Measurements from ENCODE around the gene CGGBP1.

CGGBP1 gene
- total RNA-seq, result 122 to 182 (median 122) reads per million in 3 donors

- Histone ChIP-seq H3K36me3 (ENCODE audit: control insufficient read depth, insufficient read depth, low read length) (peaks cover 15% of the 10 kb centered on the region), H3K4me3 (ENCODE audit: insufficient read depth, low read depth, low read length, poor library complexity, severe bottlenecking) (peak within 1 kb of the TSS; percentile 92), H3K27ac (ENCODE audit: insufficient read depth, low read length, poor library complexity, severe bottlenecking) (peak within 1 kb of the TSS; percentile 89), H3K27me3 (replicated peaks; ENCODE audit: control insufficient read depth, insufficient read depth, low read length, poor library complexity, severe bottlenecking) (no peaks in the 10 kb centered on the region), H3K4me1 (ENCODE audit: control insufficient read depth, insufficient read depth, low read length, poor library complexity, severe bottlenecking) (peaks cover 3% of the 10 kb centered on the region), H3K9me3 (ENCODE audit: control insufficient read depth, low read length) (no peaks in the 10 kb centered on the region)
- DNase-seq, result peak; percentile 98 to 99 (median 98)
Observed at GRCh38 chr3:88058581-88059379, at the start of gene CGGBP1, which contains the start of gene ZNF654. Gene CGGBP1, minus strand, starts transcription at chr3:88059005. Its CDS starts 3,029 bp downstream, at chr3:88055976. Gene ZNF654, plus strand, starts transcription at chr3:88059255. Its CDS starts 65 bp downstream, at chr3:88059320.

GRCh38 chr3:88105325-88105724, 46.5 kb upstream of the CGGBP1 start:
- Histone ChIP-seq H3K4me3 (ENCODE audit: insufficient read depth, low read depth, low read length, poor library complexity, severe bottlenecking) (no peak overlapping the region), H3K4me1 (ENCODE audit: control insufficient read depth, insufficient read depth, low read length, poor library complexity, severe bottlenecking) (no peaks in the 10 kb centered on the region), H3K36me3 (ENCODE audit: control insufficient read depth, insufficient read depth, low read length) (no peaks in the 10 kb centered on the region), H3K27me3 (replicated peaks; ENCODE audit: control insufficient read depth, insufficient read depth, low read length, poor library complexity, severe bottlenecking) (no peaks in the 10 kb centered on the region), H3K27ac (ENCODE audit: insufficient read depth, low read length, poor library complexity, severe bottlenecking) (no peak overlapping the region), H3K9me3 (ENCODE audit: control insufficient read depth, low read length) (no peaks in the 10 kb centered on the region)
- DNase-seq, result no peak

GRCh38 chr3:88101142-88101541, 42.3 kb upstream of the CGGBP1 start:
- Histone ChIP-seq H3K27ac (ENCODE audit: insufficient read depth, low read length, poor library complexity, severe bottlenecking) (no peak overlapping the region), H3K4me1 (ENCODE audit: control insufficient read depth, insufficient read depth, low read length, poor library complexity, severe bottlenecking) (no peaks in the 10 kb centered on the region), H3K27me3 (replicated peaks; ENCODE audit: control insufficient read depth, insufficient read depth, low read length, poor library complexity, severe bottlenecking) (no peaks in the 10 kb centered on the region), H3K36me3 (ENCODE audit: control insufficient read depth, insufficient read depth, low read length) (no peaks in the 10 kb centered on the region), H3K4me3 (ENCODE audit: insufficient read depth, low read depth, low read length, poor library complexity, severe bottlenecking) (no peak overlapping the region), H3K9me3 (ENCODE audit: control insufficient read depth, low read length) (no peaks in the 10 kb centered on the region)
- no peak for DNase-seq

GRCh38 chr3:88093266-88093665, 34.5 kb upstream of the CGGBP1 start:
- Histone ChIP-seq H3K27me3 (replicated peaks; ENCODE audit: control insufficient read depth, insufficient read depth, low read length, poor library complexity, severe bottlenecking) (no peaks in the 10 kb centered on the region), H3K36me3 (ENCODE audit: control insufficient read depth, insufficient read depth, low read length) (peaks cover 3% of the 10 kb centered on the region), H3K9me3 (ENCODE audit: control insufficient read depth, low read length) (no peaks in the 10 kb centered on the region), H3K4me3 (ENCODE audit: insufficient read depth, low read depth, low read length, poor library complexity, severe bottlenecking) (no peak overlapping the region), H3K27ac (ENCODE audit: insufficient read depth, low read length, poor library complexity, severe bottlenecking) (no peak overlapping the region), H3K4me1 (ENCODE audit: control insufficient read depth, insufficient read depth, low read length, poor library complexity, severe bottlenecking) (no peaks in the 10 kb centered on the region)
- no peak for DNase-seq

GRCh38 chr3:88092270-88092669, 33.5 kb upstream of the CGGBP1 start:
- Histone ChIP-seq H3K36me3 (ENCODE audit: control insufficient read depth, insufficient read depth, low read length) (peaks cover 11% of the 10 kb centered on the region), H3K9me3 (ENCODE audit: control insufficient read depth, low read length) (no peaks in the 10 kb centered on the region), H3K27me3 (replicated peaks; ENCODE audit: control insufficient read depth, insufficient read depth, low read length, poor library complexity, severe bottlenecking) (no peaks in the 10 kb centered on the region), H3K27ac (ENCODE audit: insufficient read depth, low read length, poor library complexity, severe bottlenecking) (no peak overlapping the region), H3K4me3 (ENCODE audit: insufficient read depth, low read depth, low read length, poor library complexity, severe bottlenecking) (no peak overlapping the region), H3K4me1 (ENCODE audit: control insufficient read depth, insufficient read depth, low read length, poor library complexity, severe bottlenecking) (no peaks in the 10 kb centered on the region)
- no peak for DNase-seq

- Histone ChIP-seq H3K36me3 (ENCODE audit: control insufficient read depth, insufficient read depth, low read length) (peaks cover 11% of the 10 kb centered on the region), H3K9me3 (ENCODE audit: control insufficient read depth, low read length) (no peaks in the 10 kb centered on the region), H3K4me3 (ENCODE audit: insufficient read depth, low read depth, low read length, poor library complexity, severe bottlenecking) (no peak overlapping the region), H3K27ac (ENCODE audit: insufficient read depth, low read length, poor library complexity, severe bottlenecking) (no peak overlapping the region), H3K4me1 (ENCODE audit: control insufficient read depth, insufficient read depth, low read length, poor library complexity, severe bottlenecking) (no peaks in the 10 kb centered on the region), H3K27me3 (replicated peaks; ENCODE audit: control insufficient read depth, insufficient read depth, low read length, poor library complexity, severe bottlenecking) (no peaks in the 10 kb centered on the region)
- no peak for DNase-seq
Observed at GRCh38 chr3:88090681-88091080, 31.9 kb upstream of the CGGBP1 start.

- Histone ChIP-seq H3K9me3 (ENCODE audit: control insufficient read depth, low read length) (no peaks in the 10 kb centered on the region), H3K27me3 (replicated peaks; ENCODE audit: control insufficient read depth, insufficient read depth, low read length, poor library complexity, severe bottlenecking) (no peaks in the 10 kb centered on the region), H3K4me3 (ENCODE audit: insufficient read depth, low read depth, low read length, poor library complexity, severe bottlenecking) (no peak overlapping the region), H3K4me1 (ENCODE audit: control insufficient read depth, insufficient read depth, low read length, poor library complexity, severe bottlenecking) (no peaks in the 10 kb centered on the region), H3K27ac (ENCODE audit: insufficient read depth, low read length, poor library complexity, severe bottlenecking) (no peak overlapping the region), H3K36me3 (ENCODE audit: control insufficient read depth, insufficient read depth, low read length) (peaks cover 9% of the 10 kb centered on the region)
- no peak for DNase-seq
Observed at GRCh38 chr3:88084097-88084501, 25.3 kb upstream of the CGGBP1 start.

- no peaks in the 10 kb centered on the region for H3K27me3 ChIP-seq (replicated peaks; ENCODE audit: control insufficient read depth, insufficient read depth, low read length, poor library complexity, severe bottlenecking)
Observed at GRCh38 chr3:88082854-88083253, 24.0 kb upstream of the CGGBP1 start.

GRCh38 chr3:88078932-88079331, 20.1 kb upstream of the CGGBP1 start:
- no peaks in the 10 kb centered on the region for H3K9me3 ChIP-seq (ENCODE audit: control insufficient read depth, low read length)
- no peak overlapping the region for H3K4me3 ChIP-seq (ENCODE audit: insufficient read depth, low read depth, low read length, poor library complexity, severe bottlenecking)
- no peaks in the 10 kb centered on the region for H3K36me3 ChIP-seq (ENCODE audit: control insufficient read depth, insufficient read depth, low read length)
- H3K27ac ChIP-seq (ENCODE audit: insufficient read depth, low read length, poor library complexity, severe bottlenecking), result no peak overlapping the region
- no peak for DNase-seq
- no peaks in the 10 kb centered on the region for H3K4me1 ChIP-seq (ENCODE audit: control insufficient read depth, insufficient read depth, low read length, poor library complexity, severe bottlenecking)
- H3K27me3 ChIP-seq (replicated peaks; ENCODE audit: control insufficient read depth, insufficient read depth, low read length, poor library complexity, severe bottlenecking), result no peaks in the 10 kb centered on the region

More at GRCh38 chr3:88082854-88083253, 24.0 kb upstream of the CGGBP1 start:
- no peak for DNase-seq
- Histone ChIP-seq H3K4me1 (ENCODE audit: control insufficient read depth, insufficient read depth, low read length, poor library complexity, severe bottlenecking) (no peaks in the 10 kb centered on the region), H3K36me3 (ENCODE audit: control insufficient read depth, insufficient read depth, low read length) (peaks cover 6% of the 10 kb centered on the region), H3K4me3 (ENCODE audit: insufficient read depth, low read depth, low read length, poor library complexity, severe bottlenecking) (no peak overlapping the region), H3K27ac (ENCODE audit: insufficient read depth, low read length, poor library complexity, severe bottlenecking) (no peak overlapping the region), H3K9me3 (ENCODE audit: control insufficient read depth, low read length) (no peaks in the 10 kb centered on the region)

GRCh38 chr3:88076712-88077111, 17.9 kb upstream of the CGGBP1 start:
- DNase-seq, result no peak
- Histone ChIP-seq H3K9me3 (ENCODE audit: control insufficient read depth, low read length) (no peaks in the 10 kb centered on the region), H3K27me3 (replicated peaks; ENCODE audit: control insufficient read depth, insufficient read depth, low read length, poor library complexity, severe bottlenecking) (no peaks in the 10 kb centered on the region), H3K27ac (ENCODE audit: insufficient read depth, low read length, poor library complexity, severe bottlenecking) (no peak overlapping the region), H3K36me3 (ENCODE audit: control insufficient read depth, insufficient read depth, low read length) (no peaks in the 10 kb centered on the region), H3K4me1 (ENCODE audit: control insufficient read depth, insufficient read depth, low read length, poor library complexity, severe bottlenecking) (no peaks in the 10 kb centered on the region), H3K4me3 (ENCODE audit: insufficient read depth, low read depth, low read length, poor library complexity, severe bottlenecking) (no peak overlapping the region)

Data from effector memory CD4-positive, alpha-beta T cell (primary cell).